NAMALWA (cell line): ENCODE results near the gene EEFSEC.
"Not testable (repeated sequence)": the region's sequence is repeated elsewhere in the genome, so short reads cannot be mapped to it uniquely, and the experiment has no call there.

Experiments used
- DNase-seq: peaks from one replicate; pipeline ENCODE4 v3.0.0-alpha.2; 2015; ENCODE audit warnings: low spot score

The EEFSEC gene

DNA sequence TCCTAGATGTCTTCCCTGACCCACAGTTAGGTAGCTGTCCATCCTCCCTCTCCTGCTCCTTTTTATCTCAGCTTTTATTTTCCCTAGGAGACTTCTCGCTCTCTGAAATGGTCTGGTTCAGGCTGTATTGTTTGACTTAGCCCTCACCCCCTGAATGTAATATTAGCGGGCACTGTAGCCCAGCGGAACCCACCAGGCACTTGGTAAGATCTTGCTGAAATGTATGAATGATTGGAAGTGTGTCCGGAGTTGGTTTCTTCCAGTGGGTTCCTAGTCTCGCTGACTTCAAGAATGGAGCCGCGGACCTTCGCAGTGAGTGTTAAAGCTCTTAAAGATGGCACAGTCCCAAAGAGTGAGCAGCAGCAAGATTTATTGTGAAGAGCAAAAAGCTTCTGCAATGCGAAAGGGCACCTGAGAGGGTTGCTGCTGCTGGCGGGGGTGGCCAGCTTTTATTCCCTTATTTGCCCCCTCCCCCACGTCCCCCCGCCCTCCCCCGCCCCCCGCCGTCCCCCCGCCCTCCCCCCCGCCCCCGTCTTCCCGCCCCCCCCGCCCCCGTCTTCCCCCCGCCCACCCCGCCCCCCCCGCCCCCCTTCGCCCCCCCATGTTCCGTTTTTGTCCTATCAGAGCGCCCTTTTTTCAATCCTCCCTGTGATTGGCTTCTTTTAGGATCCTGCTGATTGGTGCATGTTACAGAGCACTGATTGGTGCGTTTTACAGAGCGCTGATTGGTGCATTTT is 694 bp upstream of the EEFSEC start:
- no peak for DNase-seq

GRCh38 chr3:128154354-128154753 is 1.1 kb downstream of the EEFSEC start:
- DNase-seq: not testable (repeated sequence)

DNA sequence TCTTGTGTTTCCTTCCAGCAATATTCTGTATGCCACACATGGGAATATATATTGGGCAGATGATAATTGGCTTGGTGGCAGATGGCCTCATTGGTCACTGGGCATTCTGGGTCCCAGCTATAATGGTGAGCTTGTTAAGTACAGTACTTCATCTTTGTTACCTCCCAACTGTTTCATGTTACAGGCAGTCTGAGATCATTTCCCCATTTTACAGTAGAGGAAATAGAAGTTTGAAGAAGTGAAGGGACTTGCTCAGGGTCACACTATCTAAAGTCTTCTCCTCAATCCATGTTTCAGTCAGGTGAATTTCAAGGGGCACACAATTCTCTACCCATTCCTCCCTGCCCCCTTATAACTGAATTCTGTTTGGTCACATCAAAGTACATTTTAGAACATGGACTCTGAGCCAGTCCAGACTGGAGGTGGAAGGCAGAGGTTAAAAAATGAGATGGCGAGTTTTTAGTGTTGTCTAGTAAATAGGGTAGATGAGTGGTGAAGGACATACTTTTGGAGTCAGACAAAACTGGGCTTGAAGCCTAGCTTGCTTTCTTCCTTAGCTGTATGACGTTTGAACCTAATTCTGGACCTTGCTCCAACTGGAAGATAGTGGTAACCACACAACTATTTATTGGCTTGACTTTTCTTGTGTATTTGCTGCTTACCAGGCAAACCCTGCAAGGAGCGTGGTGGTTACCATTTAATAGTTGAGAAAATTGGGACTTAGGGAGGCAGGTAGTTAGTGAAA is 2.5 kb downstream of the EEFSEC start:
- no peak for DNase-seq

- no peak for DNase-seq
Measured at GRCh38 chr3:128160661-128161060, 7.4 kb downstream of the EEFSEC start.

DNA sequence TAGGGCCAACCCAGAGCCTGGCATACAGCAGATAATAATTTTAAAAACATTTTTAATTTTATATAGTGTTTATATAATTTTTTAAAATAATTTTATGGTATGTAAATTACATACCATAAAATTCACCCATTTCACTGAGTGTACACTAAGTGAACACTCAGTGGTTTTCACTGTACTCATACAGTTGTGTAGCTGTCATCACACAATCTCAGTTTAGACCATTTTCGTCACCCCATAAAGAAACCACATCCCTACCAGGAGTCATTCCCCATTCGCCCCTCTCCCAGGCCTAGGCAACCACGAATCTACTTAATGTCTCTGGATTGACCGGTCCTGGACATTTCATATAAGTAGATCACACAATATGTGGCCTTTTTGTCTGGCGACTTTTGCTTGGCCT is 10.2 kb downstream of the EEFSEC start:
- DNase-seq: no peak

DNA sequence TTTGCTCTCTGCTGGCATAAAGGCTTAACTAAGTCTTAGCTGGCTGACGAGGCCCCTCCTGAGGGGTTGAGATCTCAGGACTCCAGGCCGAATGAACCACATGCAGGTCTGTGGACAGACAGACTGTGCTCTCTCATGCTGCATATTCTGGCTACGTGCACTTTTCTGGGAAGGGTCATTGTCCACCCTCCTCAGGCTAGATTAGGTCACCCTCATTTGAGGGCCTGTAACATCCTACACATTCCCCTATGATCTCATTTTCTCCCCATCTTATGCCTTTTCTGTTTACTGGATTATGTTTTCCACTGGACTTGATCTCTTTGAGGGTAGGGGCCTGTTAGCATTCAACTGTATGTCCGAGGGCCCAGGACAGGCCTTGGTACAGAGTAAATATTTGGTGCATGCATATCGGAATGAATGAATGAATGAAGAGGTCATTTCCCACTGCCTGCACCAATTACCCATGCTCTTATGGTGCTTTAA is 13.7 kb downstream of the EEFSEC start:
- DNase-seq: no peak

GRCh38 chr3:128167646-128167972 is 14.3 kb downstream of the EEFSEC start:
- no peak for DNase-seq

DNA sequence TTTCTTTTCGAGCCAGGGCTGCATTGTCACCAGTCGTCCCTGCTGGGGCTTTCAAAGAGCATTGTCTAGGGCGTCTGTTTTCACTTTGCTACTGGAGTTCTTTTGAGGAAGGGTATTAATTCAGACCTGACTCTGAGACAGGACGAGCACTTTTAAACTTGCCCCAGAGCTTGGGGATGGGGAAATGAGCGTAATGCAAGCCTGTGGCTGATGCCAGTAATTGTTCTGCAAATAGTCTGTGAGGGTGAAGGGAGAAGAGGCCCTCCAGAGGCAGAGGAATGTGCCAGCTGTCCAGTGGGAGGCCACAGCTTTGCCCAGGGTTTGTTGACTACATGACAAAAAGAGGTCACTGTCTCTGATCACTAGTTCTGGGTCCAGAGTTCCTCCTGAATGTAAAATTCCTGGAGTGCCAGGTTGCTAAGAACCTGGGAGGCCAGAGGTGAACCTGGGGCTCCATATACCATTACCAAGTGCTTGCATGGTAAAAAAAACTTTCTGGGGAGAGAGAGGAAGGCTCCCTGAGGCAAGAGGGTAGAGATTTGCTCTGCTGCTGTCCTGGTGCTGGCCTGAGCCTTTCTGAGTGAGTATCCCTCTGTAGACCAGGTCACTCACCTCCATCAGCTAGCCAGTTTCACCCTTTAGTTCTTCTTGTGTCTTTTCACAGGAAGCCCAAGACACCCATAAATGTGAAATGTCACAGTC is 14.8 kb downstream of the EEFSEC start:
- DNase-seq: no peak

GRCh38 chr3:128168836-128169235 is 15.6 kb downstream of the EEFSEC start:
- no peak for DNase-seq

DNA sequence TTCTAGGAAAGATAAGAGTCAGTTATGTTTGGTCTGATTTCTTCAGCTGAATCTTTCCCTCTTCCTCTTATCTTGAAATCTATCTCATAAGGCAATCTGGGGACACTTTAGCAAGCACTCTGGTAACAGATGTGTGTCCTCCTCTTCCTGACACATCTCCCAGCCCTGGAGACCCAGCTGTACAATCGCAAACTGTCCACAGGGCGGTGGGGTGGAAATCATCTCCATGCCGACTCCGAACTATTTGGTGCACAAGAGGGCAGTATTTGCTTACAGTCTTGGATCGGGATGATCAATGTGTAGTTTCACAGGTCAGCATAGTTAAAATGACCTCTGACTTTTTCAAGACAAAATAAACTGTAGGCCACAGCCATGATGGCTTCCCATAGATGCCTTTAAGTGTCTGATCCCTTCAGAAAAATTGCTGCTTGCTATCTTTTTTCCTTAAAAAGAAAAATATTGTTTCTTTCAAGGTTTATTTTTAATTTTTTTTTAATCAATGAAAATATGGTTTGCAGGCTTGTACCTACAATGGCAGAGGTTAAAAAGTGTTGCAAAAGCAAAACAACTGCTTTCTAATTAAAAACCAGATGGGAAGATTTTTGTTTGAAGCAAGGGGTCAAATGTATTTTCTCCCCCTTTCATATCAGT is 17.7 kb downstream of the EEFSEC start:
- peak; percentile 15 for DNase-seq

DNA sequence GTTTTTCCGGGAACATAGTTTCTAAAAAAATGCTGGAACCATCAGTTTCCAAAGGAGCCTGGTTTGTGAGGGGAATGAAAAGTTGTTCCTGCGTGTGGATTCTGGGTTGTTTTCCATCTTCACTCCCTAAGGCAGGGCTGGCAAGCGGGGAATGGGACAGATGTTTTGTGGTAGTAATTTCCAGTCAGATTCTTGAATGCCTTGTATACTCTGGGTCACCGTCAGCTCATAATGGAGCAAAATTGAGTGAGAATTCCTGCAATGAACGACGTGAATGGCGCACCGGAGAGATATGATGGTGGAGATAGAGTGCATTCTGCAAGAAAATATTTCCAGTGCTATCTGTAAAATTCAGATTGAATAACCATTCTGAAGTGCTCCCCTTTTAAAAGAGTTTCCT is 19.9 kb downstream of the EEFSEC start:
- no peak for DNase-seq

DNA sequence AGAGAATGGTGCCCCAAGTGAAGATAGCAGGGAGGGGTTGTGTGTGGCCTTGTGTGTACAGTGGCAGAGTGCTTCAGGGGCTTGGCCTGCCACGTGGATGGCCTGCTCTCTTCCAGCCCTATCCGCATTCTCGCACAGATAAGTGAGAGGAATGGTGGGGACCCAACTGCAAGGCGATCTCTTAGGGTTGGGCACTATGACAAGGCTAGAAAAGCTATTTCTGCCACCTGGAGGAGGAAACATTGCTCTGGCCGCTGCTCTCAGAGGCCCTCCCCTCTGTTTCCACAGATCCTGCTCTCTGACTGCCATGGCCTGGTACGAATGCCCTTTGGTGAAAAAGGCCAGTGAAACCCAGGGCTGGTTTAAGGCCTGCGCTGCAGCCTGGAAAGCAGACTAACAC is 20.6 kb downstream of the EEFSEC start:
- no peak for DNase-seq

DNA sequence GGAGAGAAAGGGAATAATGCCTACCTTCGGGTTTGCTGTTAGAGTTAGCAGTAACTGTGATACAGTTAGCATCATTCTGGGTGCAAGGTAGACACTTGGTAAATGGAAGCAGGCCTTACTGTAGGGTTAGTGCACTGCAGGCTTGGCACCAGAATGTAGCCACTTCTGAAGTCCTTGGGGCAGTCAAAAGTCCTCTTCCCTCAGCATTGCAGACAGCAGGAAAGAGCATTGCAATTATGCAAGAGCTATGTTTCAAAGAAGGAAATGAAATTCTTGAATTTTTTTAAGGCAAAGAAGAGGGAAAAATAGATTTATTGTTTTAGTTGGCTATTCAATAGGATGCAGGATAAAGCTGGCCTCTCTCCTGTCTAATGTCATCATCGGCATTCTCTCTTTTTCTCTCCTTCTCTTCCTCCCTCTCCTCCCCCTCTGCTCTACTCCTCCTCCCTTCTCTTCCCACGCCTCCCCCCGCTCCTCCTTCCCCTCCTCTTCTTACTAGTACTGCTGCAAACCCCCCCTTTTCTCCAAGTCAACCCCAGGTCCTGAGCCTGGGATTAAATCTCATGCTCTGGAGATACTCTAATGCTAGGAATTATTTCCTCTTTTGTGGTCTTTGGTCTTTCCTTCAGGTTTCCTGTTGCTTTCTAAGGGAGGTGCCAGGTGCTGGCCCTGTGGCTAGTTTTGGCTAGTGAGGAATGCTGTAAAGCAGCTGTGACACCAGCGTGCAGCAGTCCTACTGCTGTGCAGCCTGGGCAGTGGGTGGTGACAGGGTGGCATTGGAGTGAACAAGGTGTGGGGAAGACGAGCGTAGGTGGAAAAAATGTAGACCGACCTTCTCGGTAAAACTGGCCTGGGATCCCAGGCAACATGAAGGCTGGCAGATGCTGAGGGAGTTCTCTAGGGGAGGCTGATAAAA is 21.7 kb downstream of the EEFSEC start:
- DNase-seq: no peak

DNA sequence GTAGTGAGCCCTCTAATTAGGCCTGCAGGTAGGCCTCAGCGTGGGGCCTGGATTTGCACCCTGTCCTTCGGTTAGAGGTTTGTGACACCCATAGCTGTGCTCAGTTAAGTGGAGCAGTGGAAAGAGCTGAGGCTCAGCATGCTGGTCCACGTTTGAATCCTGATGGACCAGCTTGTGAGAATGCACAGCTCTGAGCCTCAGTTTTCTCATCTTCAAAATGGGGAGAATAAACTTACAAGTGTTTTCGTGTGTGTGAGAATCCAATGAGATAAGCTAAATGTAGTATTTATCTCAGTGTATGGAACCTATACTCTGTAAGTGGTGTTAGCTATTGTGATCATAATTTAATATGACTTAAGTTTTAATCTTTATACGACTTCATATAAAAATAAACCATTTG is 22.5 kb downstream of the EEFSEC start:
- no peak for DNase-seq

GRCh38 chr3:128176276-128176833 is 23.1 kb downstream of the EEFSEC start:
- no peak for DNase-seq

- DNase-seq: no peak
Measured at GRCh38 chr3:128177865-128178264, 24.6 kb downstream of the EEFSEC start.

- DNase-seq: no peak
Measured at GRCh38 chr3:128178782-128179483, 25.7 kb downstream of the EEFSEC start.

DNA sequence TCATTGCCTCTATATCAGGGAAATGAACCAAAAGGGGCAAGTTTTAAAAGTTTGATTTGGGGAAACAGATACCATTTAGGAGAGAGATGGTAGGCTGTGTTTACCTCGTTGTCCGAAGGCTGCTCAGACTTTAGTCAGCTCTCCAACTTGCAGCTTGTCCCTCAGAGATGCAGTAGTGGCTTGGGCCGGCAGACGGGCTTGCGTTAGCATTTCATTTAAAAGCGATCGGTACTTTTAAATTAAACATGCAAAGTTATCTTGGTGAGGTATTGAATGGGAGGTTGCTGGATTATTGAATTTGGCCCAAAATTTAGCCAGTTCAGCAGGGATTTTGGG is 26.2 kb downstream of the EEFSEC start:
- no peak for DNase-seq

DNA sequence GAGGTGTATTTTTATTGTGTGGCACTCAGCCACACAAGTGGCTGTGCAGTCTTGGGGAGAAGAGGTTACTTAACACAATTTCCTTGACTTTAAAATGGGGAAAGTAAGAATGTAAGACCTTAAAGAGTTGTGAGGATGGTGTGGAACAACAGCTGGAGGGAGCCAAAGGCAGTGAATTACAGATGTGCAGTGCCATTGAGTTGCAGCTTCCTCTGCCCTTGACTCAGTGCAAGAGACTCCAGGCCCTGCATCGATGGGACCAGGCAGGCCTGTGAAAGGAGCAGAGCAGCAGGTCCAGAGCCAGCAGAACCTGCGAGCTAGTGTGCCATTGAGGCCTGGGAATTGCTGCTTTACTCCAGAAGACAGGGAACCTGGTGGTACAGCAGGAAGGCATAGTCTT is 27.2 kb downstream of the EEFSEC start:
- DNase-seq: no peak

- no peak for DNase-seq
Measured at GRCh38 chr3:128180913-128181312, 27.6 kb downstream of the EEFSEC start.

- no peak for DNase-seq
Measured at GRCh38 chr3:128182656-128183055, 29.4 kb downstream of the EEFSEC start.
